HG02870 (cell line): ENCODE data around the gene RBMS3.

Experiments
- ATAC-seq: cut with Tn5 transposase; IDR thresholded peaks from one replicate; pipeline ENCODE4 v1.9.1; 2021; ENCODE audit warnings: mild to moderate bottlenecking, moderate library complexity; ENCODE audit not compliant: unreplicated experiment

The RBMS3 gene

GRCh38 chr3:29557825-29558224 is 277.0 kb downstream of the RBMS3 start:
- ATAC-seq, result no peak

GRCh38 chr3:29559741-29560465 is 279.0 kb downstream of the RBMS3 start:
- ATAC-seq, result no peak

- ATAC-seq, result no peak
Observed at GRCh38 chr3:29561651-29562149, 280.8 kb downstream of the RBMS3 start.

GRCh38 chr3:29565236-29565635 is 284.4 kb downstream of the RBMS3 start:
- no peak for ATAC-seq

- no peak for ATAC-seq
Observed at GRCh38 chr3:29567501-29567900, 286.6 kb downstream of the RBMS3 start.

- no peak for ATAC-seq
Observed at GRCh38 chr3:29568355-29568754, 287.5 kb downstream of the RBMS3 start.

GRCh38 chr3:29576181-29576580 is 295.3 kb downstream of the RBMS3 start:
- no peak for ATAC-seq

GRCh38 chr3:29576675-29577074 is 295.8 kb downstream of the RBMS3 start:
- ATAC-seq, result no peak

GRCh38 chr3:29577250-29577649 is 296.4 kb downstream of the RBMS3 start:
- ATAC-seq, result no peak

- ATAC-seq, result no peak
Observed at GRCh38 chr3:29581311-29581710, 300.4 kb downstream of the RBMS3 start.

GRCh38 chr3:29582273-29582672 is 301.4 kb downstream of the RBMS3 start:
- ATAC-seq, result no peak

GRCh38 chr3:29583861-29584260 is 303.0 kb downstream of the RBMS3 start:
- ATAC-seq, result no peak

GRCh38 chr3:29585368-29585767 is 304.5 kb downstream of the RBMS3 start:
- no peak for ATAC-seq

GRCh38 chr3:29587340-29587739 is 306.5 kb downstream of the RBMS3 start:
- no peak for ATAC-seq

- ATAC-seq, result no peak
Observed at GRCh38 chr3:29590012-29590411, 309.1 kb downstream of the RBMS3 start.

- no peak for ATAC-seq
Observed at GRCh38 chr3:29590461-29590860, 309.6 kb downstream of the RBMS3 start.

GRCh38 chr3:29591579-29591978 is 310.7 kb downstream of the RBMS3 start:
- ATAC-seq, result no peak

- ATAC-seq, result no peak
Observed at GRCh38 chr3:29593802-29594201, 312.9 kb downstream of the RBMS3 start.

- ATAC-seq, result no peak
Observed at GRCh38 chr3:29594261-29594660, 313.4 kb downstream of the RBMS3 start.

- ATAC-seq, result no peak
Observed at GRCh38 chr3:29597376-29598008, 316.6 kb downstream of the RBMS3 start.

- no peak for ATAC-seq
Observed at GRCh38 chr3:29601861-29602585, 321.2 kb downstream of the RBMS3 start.

GRCh38 chr3:29605845-29606244 is 325.0 kb downstream of the RBMS3 start:
- ATAC-seq, result no peak
